Measurements from ENCODE around the gene PTPN20.

DNA sequence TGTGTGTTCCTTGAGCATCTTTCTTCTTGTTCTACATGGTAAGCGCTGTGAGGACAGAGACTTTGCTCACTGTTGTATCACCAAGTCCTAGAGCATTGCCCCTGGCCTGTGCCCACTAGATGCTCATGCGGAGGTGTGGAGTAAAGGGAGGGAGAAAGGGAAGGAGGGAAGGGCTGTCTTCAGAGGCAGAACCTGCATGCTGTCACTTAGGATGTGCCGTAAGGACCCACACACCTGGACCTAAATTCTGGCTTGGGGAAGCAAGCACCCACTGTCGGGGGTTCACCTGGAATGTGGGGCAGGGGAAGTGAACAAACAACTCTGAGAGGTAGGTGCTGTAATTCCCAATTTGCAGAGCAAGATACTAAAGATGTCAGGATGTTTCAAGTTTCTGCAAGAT lies 129.5 kb downstream of the PTPN20 start:
- TF ChIP-seq EZH2phosphoT487 (IDR thresholded peaks at IDR 0.05; ENCODE audit: borderline replicate concordance, low read length), result no peak
- TF ChIP-seq, protein P1, sequence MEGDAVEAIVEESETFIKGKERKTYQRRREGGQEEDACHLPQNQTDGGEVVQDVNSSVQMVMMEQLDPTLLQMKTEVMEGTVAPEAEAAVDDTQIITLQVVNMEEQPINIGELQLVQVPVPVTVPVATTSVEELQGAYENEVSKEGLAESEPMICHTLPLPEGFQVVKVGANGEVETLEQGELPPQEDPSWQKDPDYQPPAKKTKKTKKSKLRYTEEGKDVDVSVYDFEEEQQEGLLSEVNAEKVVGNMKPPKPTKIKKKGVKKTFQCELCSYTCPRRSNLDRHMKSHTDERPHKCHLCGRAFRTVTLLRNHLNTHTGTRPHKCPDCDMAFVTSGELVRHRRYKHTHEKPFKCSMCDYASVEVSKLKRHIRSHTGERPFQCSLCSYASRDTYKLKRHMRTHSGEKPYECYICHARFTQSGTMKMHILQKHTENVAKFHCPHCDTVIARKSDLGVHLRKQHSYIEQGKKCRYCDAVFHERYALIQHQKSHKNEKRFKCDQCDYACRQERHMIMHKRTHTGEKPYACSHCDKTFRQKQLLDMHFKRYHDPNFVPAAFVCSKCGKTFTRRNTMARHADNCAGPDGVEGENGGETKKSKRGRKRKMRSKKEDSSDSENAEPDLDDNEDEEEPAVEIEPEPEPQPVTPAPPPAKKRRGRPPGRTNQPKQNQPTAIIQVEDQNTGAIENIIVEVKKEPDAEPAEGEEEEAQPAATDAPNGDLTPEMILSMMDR (IDR thresholded peaks at IDR 0.05; ENCODE audit: low read depth, low read length, poor library complexity, severe bottlenecking), result no peak
